Measurements from ENCODE around the gene ABCD4.

The ABCD4 gene

GRCh38 chr14:74249433-74250375 lies 53.0 kb downstream of the ABCD4 start:
- no peak for TF ChIP-seq EZH2phosphoT487 (IDR thresholded peaks at IDR 0.05; ENCODE audit: borderline replicate concordance)
- TF ChIP-seq, protein P1, sequence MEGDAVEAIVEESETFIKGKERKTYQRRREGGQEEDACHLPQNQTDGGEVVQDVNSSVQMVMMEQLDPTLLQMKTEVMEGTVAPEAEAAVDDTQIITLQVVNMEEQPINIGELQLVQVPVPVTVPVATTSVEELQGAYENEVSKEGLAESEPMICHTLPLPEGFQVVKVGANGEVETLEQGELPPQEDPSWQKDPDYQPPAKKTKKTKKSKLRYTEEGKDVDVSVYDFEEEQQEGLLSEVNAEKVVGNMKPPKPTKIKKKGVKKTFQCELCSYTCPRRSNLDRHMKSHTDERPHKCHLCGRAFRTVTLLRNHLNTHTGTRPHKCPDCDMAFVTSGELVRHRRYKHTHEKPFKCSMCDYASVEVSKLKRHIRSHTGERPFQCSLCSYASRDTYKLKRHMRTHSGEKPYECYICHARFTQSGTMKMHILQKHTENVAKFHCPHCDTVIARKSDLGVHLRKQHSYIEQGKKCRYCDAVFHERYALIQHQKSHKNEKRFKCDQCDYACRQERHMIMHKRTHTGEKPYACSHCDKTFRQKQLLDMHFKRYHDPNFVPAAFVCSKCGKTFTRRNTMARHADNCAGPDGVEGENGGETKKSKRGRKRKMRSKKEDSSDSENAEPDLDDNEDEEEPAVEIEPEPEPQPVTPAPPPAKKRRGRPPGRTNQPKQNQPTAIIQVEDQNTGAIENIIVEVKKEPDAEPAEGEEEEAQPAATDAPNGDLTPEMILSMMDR (conservative IDR thresholded peaks at IDR 0.05; ENCODE audit: low read length), result no peak
- Histone ChIP-seq H3K36me3 (ENCODE audit: insufficient read depth, low read length) (no peaks in the 10 kb centered on the region), H4K20me1 (ENCODE audit: insufficient read depth, low read length, poor library complexity, severe bottlenecking) (no peaks in the 10 kb centered on the region), H3K9me2 (replicated peaks; ENCODE audit: low read depth, low read length) (no peaks in the 10 kb centered on the region), H3K4me3 (ENCODE audit: low read length, poor library complexity, severe bottlenecking) (no peak overlapping the region), H2AFZ (ENCODE audit: low read length) (no peak overlapping the region), H3K79me2 (ENCODE audit: insufficient read depth, low read length) (no peaks in the 10 kb centered on the region), H3K4me2 (ENCODE audit: low read depth, low read length, poor library complexity, severe bottlenecking) (no peak overlapping the region), H3K27me3 (ENCODE audit: insufficient read depth, low read length, poor library complexity, severe bottlenecking) (no peaks in the 10 kb centered on the region), H3F3A (ENCODE audit: low read depth) (no peaks in the 10 kb centered on the region), H3K9ac (ENCODE audit: low read depth, low read length, poor library complexity, severe bottlenecking) (no peak overlapping the region), H3K9me3 (ENCODE audit: insufficient read depth, low read depth, low read length) (no peaks in the 10 kb centered on the region), H3K4me1 (ENCODE audit: insufficient read depth, low read length, poor library complexity, severe bottlenecking) (no peaks in the 10 kb centered on the region)

- Histone ChIP-seq H3K9ac (ENCODE audit: low read depth, low read length, poor library complexity, severe bottlenecking) (no peak overlapping the region), H4K20me1 (ENCODE audit: insufficient read depth, low read length, poor library complexity, severe bottlenecking) (no peaks in the 10 kb centered on the region), H3K4me3 (ENCODE audit: low read length, poor library complexity, severe bottlenecking) (no peak overlapping the region), H3K4me1 (ENCODE audit: insufficient read depth, low read length, poor library complexity, severe bottlenecking) (no peaks in the 10 kb centered on the region), H3F3A (ENCODE audit: low read depth) (no peaks in the 10 kb centered on the region), H2AFZ (ENCODE audit: low read length) (no peak overlapping the region), H3K9me2 (replicated peaks; ENCODE audit: low read depth, low read length) (no peaks in the 10 kb centered on the region), H3K79me2 (ENCODE audit: insufficient read depth, low read length) (no peaks in the 10 kb centered on the region), H3K4me2 (ENCODE audit: low read depth, low read length, poor library complexity, severe bottlenecking) (no peak overlapping the region), H3K36me3 (ENCODE audit: insufficient read depth, low read length) (no peaks in the 10 kb centered on the region), H3K9me3 (ENCODE audit: insufficient read depth, low read depth, low read length) (no peaks in the 10 kb centered on the region), H3K27me3 (ENCODE audit: insufficient read depth, low read length, poor library complexity, severe bottlenecking) (no peaks in the 10 kb centered on the region)
- TF ChIP-seq EZH2phosphoT487 (IDR thresholded peaks at IDR 0.05; ENCODE audit: borderline replicate concordance), result no peak
- TF ChIP-seq, protein P1 (conservative IDR thresholded peaks at IDR 0.05; ENCODE audit: low read length), result no peak
These were observed 54.7 kb downstream of the ABCD4 start for GRCh38 chr14:74248017-74248416.

DNA sequence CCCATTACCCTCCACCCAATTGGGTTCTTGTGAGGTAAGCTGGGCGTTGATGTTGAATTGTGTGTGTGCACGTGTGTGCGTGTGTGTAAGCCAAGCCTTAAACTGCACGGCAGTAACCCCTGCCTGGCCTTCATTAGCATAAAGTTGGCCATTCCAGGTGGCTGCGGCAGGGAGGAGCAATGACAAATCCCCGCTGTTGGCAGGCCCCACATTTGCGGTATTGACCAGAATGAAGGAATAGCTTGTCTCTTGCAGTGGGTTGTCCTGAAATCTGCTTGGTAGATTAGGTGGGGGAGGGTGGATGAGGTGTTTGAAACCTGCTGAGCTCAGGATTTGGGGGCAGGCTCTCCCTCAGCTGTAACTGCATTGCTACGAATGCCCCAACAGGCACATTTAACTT lies 56.2 kb downstream of the ABCD4 start:
- H3K4me3 ChIP-seq (ENCODE audit: low read length, poor library complexity, severe bottlenecking), result no peak overlapping the region
- H3K9ac ChIP-seq (ENCODE audit: low read depth, low read length, poor library complexity, severe bottlenecking), result no peak overlapping the region
- H3K4me2 ChIP-seq (ENCODE audit: low read depth, low read length, poor library complexity, severe bottlenecking), result no peak overlapping the region
- H3K79me2 ChIP-seq (ENCODE audit: insufficient read depth, low read length), result no peaks in the 10 kb centered on the region
- H3K36me3 ChIP-seq (ENCODE audit: insufficient read depth, low read length), result no peaks in the 10 kb centered on the region
- H3K27me3 ChIP-seq (ENCODE audit: insufficient read depth, low read length, poor library complexity, severe bottlenecking), result no peaks in the 10 kb centered on the region
- no peaks in the 10 kb centered on the region for H3F3A ChIP-seq (ENCODE audit: low read depth)
- H3K9me3 ChIP-seq (ENCODE audit: insufficient read depth, low read depth, low read length), result no peaks in the 10 kb centered on the region
- TF ChIP-seq, protein P1 (conservative IDR thresholded peaks at IDR 0.05; ENCODE audit: low read length), result no peak
- no peak for TF ChIP-seq EZH2phosphoT487 (IDR thresholded peaks at IDR 0.05; ENCODE audit: borderline replicate concordance)
- H2AFZ ChIP-seq (ENCODE audit: low read length), result no peak overlapping the region
- H3K9me2 ChIP-seq (replicated peaks; ENCODE audit: low read depth, low read length), result no peaks in the 10 kb centered on the region
- no peaks in the 10 kb centered on the region for H4K20me1 ChIP-seq (ENCODE audit: insufficient read depth, low read length, poor library complexity, severe bottlenecking)
- H3K4me1 ChIP-seq (ENCODE audit: insufficient read depth, low read length, poor library complexity, severe bottlenecking), result no peaks in the 10 kb centered on the region
